D341Med (cell line): Measurements from ENCODE around the gene DVL3.
"Not testable (repeated sequence)": the region's sequence is repeated elsewhere in the genome, so short reads cannot be mapped to it uniquely, and the experiment has no call there.

Source experiments
- DNase-seq: peaks from one replicate; pipeline ENCODE4 v3.0.0; 2012; ENCODE audit warnings: low spot score

DVL3 gene

GRCh38 chr3:184155644-184156521 lies 706 bp downstream of the DVL3 start:
- peak; percentile 61 for DNase-seq

- peak; percentile 92 for DNase-seq
Measured at GRCh38 chr3:184156522-184156955, 1.4 kb downstream of the DVL3 start.

GRCh38 chr3:184157206-184157605 lies 2.0 kb downstream of the DVL3 start:
- no peak for DNase-seq

GRCh38 chr3:184158404-184158803 lies 3.2 kb downstream of the DVL3 start:
- DNase-seq, result no peak

- DNase-seq, result no peak
Measured at GRCh38 chr3:184160456-184160855, 5.3 kb downstream of the DVL3 start.

GRCh38 chr3:184162571-184163070 lies 7.4 kb downstream of the DVL3 start:
- not testable (repeated sequence) for DNase-seq

GRCh38 chr3:184164648-184165330 lies 9.6 kb downstream of the DVL3 start:
- DNase-seq, result no peak

- DNase-seq, result no peak
Measured at GRCh38 chr3:184165543-184165942, 10.4 kb downstream of the DVL3 start.

GRCh38 chr3:184166671-184167070 lies 11.5 kb downstream of the DVL3 start:
- no peak for DNase-seq

GRCh38 chr3:184167786-184168185 lies 12.6 kb downstream of the DVL3 start:
- no peak for DNase-seq

- DNase-seq, result no peak
Measured at GRCh38 chr3:184168363-184169120, 13.4 kb downstream of the DVL3 start.

GRCh38 chr3:184169896-184170875 lies 15.0 kb downstream of the DVL3 start:
- DNase-seq, result no peak

GRCh38 chr3:184171562-184171961 lies 16.4 kb downstream of the DVL3 start:
- no peak for DNase-seq

GRCh38 chr3:184172681-184173373 lies 17.6 kb downstream of the DVL3 start:
- no peak for DNase-seq

- no peak for DNase-seq
Measured at GRCh38 chr3:184173374-184173722, 18.2 kb downstream of the DVL3 start.

GRCh38 chr3:184174284-184174645 lies 19.1 kb downstream of the DVL3 start:
- no peak for DNase-seq

GRCh38 chr3:184174646-184175492 lies 19.7 kb downstream of the DVL3 start, which contains the start of gene AP2M1:
AP2M1 (plus strand) TSS chr3:184174855; CDS start chr3:184176994, 2,139 bp downstream.
- DNase-seq, result peak; percentile 96

GRCh38 chr3:184175506-184175905 lies 20.3 kb downstream of the DVL3 start:
- no peak for DNase-seq

GRCh38 chr3:184175981-184176376 lies 20.8 kb downstream of the DVL3 start:
- DNase-seq, result no peak
